SK-N-MC (cell line): ENCODE measurements around the gene KIF21B.

Experiments used
- EZH2 ChIP-seq: fragments of 200-600 bp; sonication (generic); IDR thresholded peaks from one replicate; pipeline ENCODE4 v1.6.1; 2017; ENCODE audit warnings: antibody characterized with exemption
- FOXP2 ChIP-seq: optimal IDR thresholded peaks from 2 replicates; pipeline ENCODE3; 2011; ENCODE audit warnings: mild to moderate bottlenecking, moderate library complexity; ENCODE audit not compliant: insufficient read depth; ENCODE audit errors: extremely low read length, control extremely low read depth
- POLR2AphosphoS5 ChIP-seq: IDR thresholded peaks from 2 replicates; pipeline ENCODE4 v1.6.1; 2012; ENCODE audit warnings: mild to moderate bottlenecking, low read depth, low read length, borderline replicate concordance

GRCh38 chr1:201017828-201018163 lies 5.7 kb downstream of the KIF21B start:
- TF ChIP-seq POLR2AphosphoS5, result no peak
- TF ChIP-seq EZH2, result no peak
- TF ChIP-seq FOXP2, result no peak
